WTC11 (cell line): ENCODE data around the gene MOSPD2.

Source experiments
- ATF1 ChIP-seq: sonication (generic); formaldehyde crosslinking; IDR thresholded peaks from 2 replicates; pipeline ENCODE4 v1.8.1; 2023; ENCODE audit warnings: mild to moderate bottlenecking, moderate library complexity, missing genetic modification reagents
- ESRRA ChIP-seq: sonication (generic); formaldehyde crosslinking; IDR thresholded peaks from 2 replicates; pipeline ENCODE4 v1.8.1; 2022; ENCODE audit warnings: mild to moderate bottlenecking, missing genetic modification reagents, borderline replicate concordance
- NR1H2 ChIP-seq: sonication (generic); formaldehyde crosslinking; IDR thresholded peaks from 2 replicates; pipeline ENCODE4 v1.9.0; 2021; ENCODE audit warnings: mild to moderate bottlenecking, moderate library complexity, missing genetic modification reagents
- SMAD4 ChIP-seq: sonication (generic); formaldehyde crosslinking; IDR thresholded peaks from 2 replicates; pipeline ENCODE4 v1.8.0; 2022; ENCODE audit warnings: mild to moderate bottlenecking, missing genetic modification reagents
- TEAD4 ChIP-seq: sonication (generic); formaldehyde crosslinking; IDR thresholded peaks from 2 replicates; pipeline ENCODE4 v1.8.0; 2022; ENCODE audit warnings: mild to moderate bottlenecking, missing genetic modification reagents
- TF ChIP-seq, protein P1 (sequence below): fragments of 200-600 bp; IDR thresholded peaks from 2 replicates; pipeline ENCODE4 v1.8.0; 2022; ENCODE audit warnings: antibody characterized with exemption
- TF ChIP-seq, protein P2 (sequence below): sonication (generic); formaldehyde crosslinking; IDR thresholded peaks from 2 replicates; pipeline ENCODE4 v1.8.1; 2023; ENCODE audit warnings: mild to moderate bottlenecking, missing genetic modification reagents, moderate library complexity

DNA sequence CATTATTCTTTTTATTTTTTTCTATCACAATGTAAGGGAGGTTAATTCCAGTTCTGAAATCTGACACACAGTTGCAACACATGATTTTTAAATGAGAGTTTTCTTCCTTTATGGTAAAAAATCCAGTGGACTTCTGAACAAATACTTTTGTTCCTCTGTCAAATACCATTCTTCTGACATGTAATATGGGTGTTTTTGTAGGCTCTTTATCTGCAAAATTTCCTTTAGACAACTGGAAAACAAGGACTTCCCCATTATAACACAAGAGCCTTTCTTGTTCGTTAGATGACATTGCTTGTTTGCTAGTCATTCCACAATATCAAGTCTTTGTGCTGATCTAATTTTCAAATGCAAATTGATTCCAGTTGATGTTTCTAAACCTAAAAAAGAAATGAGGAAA lies 8.0 kb upstream of the MOSPD2 start:
- TF ChIP-seq ESRRA (CRISPR knock-in tag) (no peak), ATF1 (CRISPR knock-in tag) (no peak), SMAD4 (CRISPR knock-in tag) (no peak), NR1H2 (no peak), TEAD4 (CRISPR knock-in tag) (no peak)
- TF ChIP-seq, protein P1, sequence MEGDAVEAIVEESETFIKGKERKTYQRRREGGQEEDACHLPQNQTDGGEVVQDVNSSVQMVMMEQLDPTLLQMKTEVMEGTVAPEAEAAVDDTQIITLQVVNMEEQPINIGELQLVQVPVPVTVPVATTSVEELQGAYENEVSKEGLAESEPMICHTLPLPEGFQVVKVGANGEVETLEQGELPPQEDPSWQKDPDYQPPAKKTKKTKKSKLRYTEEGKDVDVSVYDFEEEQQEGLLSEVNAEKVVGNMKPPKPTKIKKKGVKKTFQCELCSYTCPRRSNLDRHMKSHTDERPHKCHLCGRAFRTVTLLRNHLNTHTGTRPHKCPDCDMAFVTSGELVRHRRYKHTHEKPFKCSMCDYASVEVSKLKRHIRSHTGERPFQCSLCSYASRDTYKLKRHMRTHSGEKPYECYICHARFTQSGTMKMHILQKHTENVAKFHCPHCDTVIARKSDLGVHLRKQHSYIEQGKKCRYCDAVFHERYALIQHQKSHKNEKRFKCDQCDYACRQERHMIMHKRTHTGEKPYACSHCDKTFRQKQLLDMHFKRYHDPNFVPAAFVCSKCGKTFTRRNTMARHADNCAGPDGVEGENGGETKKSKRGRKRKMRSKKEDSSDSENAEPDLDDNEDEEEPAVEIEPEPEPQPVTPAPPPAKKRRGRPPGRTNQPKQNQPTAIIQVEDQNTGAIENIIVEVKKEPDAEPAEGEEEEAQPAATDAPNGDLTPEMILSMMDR = no peak
- TF ChIP-seq, protein P2, sequence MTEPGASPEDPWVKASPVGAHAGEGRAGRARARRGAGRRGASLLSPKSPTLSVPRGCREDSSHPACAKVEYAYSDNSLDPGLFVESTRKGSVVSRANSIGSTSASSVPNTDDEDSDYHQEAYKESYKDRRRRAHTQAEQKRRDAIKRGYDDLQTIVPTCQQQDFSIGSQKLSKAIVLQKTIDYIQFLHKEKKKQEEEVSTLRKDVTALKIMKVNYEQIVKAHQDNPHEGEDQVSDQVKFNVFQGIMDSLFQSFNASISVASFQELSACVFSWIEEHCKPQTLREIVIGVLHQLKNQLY (CRISPR knock-in tag) = no peak
